RWPE1 (cell line): Measurements from ENCODE around the gene ABLIM2.

Source experiments
- CTCF ChIA-PET: fragments of 350-600 bp; sonication (Branson Sonifier 250); formaldehyde crosslinking; extraction: SDS; loops from one replicate; lab custom pipeline; 2021; lab: Yijun Ruan, JAX
- POLR2A ChIA-PET: fragments of 400-600 bp; formaldehyde crosslinking; extraction: SDS; loops from one replicate; lab custom pipeline; 2020; ENCODE audit warnings: antibody characterized with exemption; ENCODE audit not compliant: low non-redundant PET; lab: Yijun Ruan, JAX
- DNase-seq: peaks from one replicate; pipeline ENCODE4 v3.0.0; 2012; ENCODE audit warnings: low spot score
- H3K27ac ChIP-seq: fragments of 450-650 bp; 2 replicates; pipeline ENCODE4 v1.5.1; 2017
- TF ChIP-seq, protein P1 (sequence below): fragments of 450-650 bp; conservative IDR thresholded peaks from 2 replicates; pipeline ENCODE4 v1.5.1; 2017; ENCODE audit warnings: low read depth, mild to moderate bottlenecking

The ABLIM2 gene

DNA sequence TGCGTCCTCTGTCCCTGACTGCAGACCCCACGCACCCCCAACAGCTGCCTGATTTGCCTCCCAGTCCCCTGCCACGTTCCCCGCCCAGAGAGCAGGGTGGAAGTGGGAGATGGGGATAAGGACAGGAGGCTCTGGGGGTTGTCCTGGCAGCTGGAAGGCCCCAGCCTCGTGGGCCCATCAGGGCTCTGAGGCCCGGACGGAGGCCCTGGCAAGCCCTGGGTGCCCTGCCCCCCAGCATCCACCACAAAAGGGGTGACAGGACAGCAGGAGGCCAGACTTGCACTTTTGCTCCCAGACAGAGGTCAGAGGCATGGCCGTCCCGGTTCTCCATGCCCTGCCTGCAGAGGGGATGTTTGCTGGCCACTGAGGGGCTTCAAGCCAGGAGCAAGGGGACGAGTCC lies 45.2 kb upstream of the ABLIM2 start:
- TF ChIP-seq, protein P1, sequence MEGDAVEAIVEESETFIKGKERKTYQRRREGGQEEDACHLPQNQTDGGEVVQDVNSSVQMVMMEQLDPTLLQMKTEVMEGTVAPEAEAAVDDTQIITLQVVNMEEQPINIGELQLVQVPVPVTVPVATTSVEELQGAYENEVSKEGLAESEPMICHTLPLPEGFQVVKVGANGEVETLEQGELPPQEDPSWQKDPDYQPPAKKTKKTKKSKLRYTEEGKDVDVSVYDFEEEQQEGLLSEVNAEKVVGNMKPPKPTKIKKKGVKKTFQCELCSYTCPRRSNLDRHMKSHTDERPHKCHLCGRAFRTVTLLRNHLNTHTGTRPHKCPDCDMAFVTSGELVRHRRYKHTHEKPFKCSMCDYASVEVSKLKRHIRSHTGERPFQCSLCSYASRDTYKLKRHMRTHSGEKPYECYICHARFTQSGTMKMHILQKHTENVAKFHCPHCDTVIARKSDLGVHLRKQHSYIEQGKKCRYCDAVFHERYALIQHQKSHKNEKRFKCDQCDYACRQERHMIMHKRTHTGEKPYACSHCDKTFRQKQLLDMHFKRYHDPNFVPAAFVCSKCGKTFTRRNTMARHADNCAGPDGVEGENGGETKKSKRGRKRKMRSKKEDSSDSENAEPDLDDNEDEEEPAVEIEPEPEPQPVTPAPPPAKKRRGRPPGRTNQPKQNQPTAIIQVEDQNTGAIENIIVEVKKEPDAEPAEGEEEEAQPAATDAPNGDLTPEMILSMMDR, result no peak
- CTCF ChIA-PET, result no interaction called here
- no peak for DNase-seq

DNA sequence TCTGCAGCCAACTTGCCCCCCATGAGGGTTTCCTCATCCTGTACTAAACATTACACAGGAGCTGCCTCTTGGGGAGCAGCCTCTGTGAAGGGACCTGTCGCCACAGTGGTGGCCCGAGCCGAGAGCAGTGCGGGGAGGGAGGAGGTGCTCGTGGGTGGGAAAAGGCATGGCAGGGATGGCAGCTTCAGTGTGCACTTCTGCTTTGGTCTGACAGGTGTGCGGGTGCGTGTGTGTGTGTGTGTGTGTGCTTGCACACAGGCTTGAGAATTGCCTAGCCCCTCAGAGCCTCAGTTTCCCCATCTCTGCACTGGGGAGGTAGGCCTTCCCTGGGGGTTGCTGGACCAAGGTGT lies 44.4 kb upstream of the ABLIM2 start:
- TF ChIP-seq, protein P1, result no peak
- ChIA-PET CTCF (interaction anchor here (0.6 kb wide), 1 partner anchor 867 kb away, joined by 4 read pairs; no protein-coding TSS in a partner anchor), POLR2A (no interaction called here)
- no peak for DNase-seq
- H3K27ac ChIP-seq, result peak overlapping the region; percentile 96

More for the DNA sequence above, 45.2 kb upstream of the ABLIM2 start:
- POLR2A ChIA-PET, result no interaction called here
- peak overlapping the region; percentile 96 for H3K27ac ChIP-seq

DNA sequence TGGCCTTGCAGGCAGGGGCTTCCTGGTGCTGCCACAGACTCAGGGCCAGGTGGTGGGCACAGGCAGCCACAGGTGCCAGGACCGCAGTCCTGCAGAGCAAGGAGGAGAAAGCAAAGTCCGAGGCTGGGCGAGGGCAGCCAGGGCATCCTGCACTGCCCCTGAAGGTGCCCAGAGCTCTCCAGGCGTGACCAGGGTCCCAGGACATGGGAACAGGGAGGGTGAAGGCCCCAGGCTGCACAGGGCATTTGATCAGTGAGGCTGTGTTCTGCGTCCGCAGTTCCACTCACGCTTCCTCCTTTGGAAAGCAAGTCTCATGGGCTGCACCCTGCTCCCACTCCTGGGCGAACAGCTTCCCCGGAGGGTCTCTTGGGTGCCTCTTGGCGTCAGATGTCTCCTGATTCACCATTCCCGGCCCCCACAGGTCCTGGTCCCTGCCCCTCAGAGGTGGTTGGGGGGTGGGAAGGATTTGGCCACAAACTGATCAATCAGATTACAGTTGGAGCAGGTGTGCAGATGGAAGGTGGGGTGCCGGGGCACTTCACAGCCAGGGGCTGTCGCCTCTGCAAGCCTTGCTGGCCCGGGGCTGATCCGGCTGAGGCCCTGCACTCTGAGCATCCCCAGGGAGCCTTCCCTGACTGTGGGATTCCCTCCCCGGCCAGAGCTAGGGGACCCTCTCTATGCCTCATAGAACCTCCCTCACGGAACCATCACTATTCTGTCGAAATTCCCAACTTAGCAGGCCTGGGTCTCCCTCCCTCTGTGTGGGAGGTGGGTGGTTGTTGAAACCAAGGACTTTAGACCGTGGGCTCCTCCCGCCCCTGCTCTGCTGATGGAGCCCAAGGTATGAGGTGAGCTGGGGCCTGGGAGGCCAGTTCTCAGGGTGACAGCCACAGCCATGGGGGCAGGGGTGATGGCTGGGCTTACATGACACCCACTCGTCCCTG lies 43.8 kb upstream of the ABLIM2 start:
- TF ChIP-seq, protein P1, result no peak
- no peak for DNase-seq
- ChIA-PET POLR2A (no interaction called here), CTCF (interaction anchor here (0.6 to 2.9 kb wide), 2 partner anchors 26 to 51 kb away, joined by 6 to 9 read pairs; no protein-coding TSS in a partner anchor)
- peak overlapping the region; percentile 96 for H3K27ac ChIP-seq

DNA sequence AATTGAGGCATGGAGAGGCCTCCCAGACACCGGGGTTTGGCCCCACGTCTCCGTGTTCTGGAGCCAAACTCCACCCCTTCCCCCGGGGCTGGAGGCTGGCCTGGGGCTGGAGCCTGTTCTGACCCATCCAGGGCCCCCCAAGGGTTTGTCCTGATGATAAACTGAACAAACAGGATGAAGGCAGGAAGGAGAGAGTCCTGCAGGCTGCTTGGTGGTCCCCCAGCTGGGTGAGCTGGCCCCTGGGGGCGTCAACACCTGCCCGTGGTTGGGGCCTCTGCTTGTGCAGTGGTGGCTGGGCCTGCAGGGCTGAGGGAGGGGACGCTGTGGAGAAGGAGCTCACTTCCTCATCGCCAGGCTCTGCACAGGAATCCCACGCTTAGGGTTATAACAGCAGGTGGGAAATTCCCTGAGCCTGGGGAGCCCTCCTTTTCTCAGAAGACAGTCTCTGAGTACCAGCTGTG lies 42.7 kb upstream of the ABLIM2 start:
- no peak for DNase-seq
- peak overlapping the region; percentile 96 for H3K27ac ChIP-seq
- TF ChIP-seq, protein P1, result no peak
- ChIA-PET CTCF (interaction anchor here (2.9 kb wide), 1 partner anchor 25 kb away, joined by 9 read pairs; no protein-coding TSS in a partner anchor), POLR2A (no interaction called here)

GRCh38 chr4:8200302-8200975 lies 41.8 kb upstream of the ABLIM2 start:
- ChIA-PET CTCF (interaction anchor here (0.6 to 2.9 kb wide), 3 partner anchors 24 to 1491 kb away, joined by 3 to 9 read pairs (median 4); no protein-coding TSS in a partner anchor), POLR2A (no interaction called here)
- DNase-seq, result peak; percentile 75
- peak overlapping the region; percentile 96 for H3K27ac ChIP-seq
- TF ChIP-seq, protein P1, result no peak

DNA sequence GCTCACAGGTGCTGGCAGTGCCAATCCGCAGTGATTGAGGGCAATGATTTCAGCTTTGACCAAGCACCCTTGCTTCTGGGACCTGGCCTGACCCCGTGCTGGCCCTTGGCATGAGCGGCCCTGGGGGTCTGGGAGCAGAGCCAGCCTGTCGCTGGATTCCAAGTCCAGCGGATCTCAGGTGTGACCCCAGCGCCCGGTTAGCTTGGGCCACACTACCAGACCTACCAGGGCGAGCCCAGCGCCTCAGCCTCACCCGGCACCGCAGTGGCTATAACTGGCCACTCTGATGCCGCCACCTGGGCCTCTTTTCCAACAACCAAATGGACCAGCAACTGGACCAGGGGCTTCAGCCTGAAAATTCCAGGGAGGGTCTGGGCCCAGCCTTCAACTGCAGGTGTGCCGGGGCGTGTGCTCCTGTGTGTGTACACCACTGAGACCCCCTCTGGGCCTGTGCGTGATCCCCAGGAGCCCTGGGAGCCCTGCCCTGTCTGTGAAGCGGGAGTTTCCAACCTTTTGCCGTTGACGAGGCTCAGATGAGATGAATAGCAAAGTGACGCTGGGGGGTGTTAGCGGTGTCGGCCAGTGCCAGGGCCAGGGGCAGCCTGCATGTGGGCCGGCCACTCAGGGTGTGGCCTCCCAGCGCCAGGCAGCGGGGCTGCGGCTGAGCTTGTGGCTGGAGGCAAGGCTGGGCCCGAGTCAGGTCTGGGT lies 41.1 kb upstream of the ABLIM2 start:
- peak; percentile 24 for DNase-seq
- peak overlapping the region; percentile 96 for H3K27ac ChIP-seq
- ChIA-PET CTCF (interaction anchor here (0.5 to 3.5 kb wide), 4 partner anchors 19 to 1491 kb away, joined by 3 to 21 read pairs (median 6); no protein-coding TSS in a partner anchor), POLR2A (no interaction called here)
- TF ChIP-seq, protein P1, result no peak
